ENCODE results near the gene TAF1L.

TAF1L gene

DNA sequence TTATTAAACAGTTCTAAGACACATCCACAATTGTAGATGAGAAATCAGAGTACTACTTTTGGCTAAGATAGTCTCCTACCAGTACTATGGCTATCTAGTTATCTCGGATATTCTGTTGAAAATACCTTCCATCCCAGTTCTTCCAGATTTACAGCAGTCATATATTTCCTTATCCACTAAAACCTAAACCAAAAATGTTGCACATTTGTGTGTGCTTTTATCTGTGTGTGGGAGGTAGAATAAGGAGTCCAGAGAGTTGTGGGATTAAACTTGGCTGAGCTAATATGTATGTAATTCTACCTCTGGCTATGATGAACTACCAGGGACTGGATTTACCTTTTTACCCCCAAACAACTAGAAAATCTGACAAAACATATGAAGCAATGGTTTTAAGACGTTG lies 45.0 kb downstream of the TAF1L start:
- in situ Hi-C loops (cut with HindIII; ENCODE audit: low sequenced_read_pairs) = no loop called here

DNA sequence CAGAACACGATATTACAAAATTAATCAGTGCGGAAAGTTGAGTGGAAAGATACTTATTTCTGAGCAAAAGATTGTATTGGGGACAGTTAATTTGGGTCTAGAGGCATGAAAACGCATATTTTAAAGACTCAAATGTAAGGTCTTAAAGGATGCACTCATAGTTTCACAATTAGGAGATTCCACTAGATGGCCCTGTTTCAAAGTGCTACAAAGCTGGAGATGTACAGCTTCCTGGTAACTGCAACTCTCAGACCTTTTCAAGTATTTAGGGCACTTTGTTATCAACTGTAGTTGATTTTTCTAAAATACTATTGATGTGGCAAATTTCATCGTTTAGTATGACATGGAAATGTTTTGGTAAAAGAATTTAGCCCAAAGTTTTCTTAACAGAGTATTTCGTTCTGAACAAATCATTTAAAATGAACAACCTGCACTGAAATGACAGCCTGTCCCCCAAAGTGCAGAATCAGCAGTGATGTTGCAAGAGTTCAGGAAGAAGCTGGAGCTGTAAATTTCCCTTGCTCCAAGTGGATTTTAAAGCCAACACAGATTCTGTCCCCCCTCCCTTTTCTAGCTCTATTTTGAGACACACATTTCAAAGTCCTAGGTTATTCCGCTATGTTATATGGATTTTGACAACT lies 46.3 kb downstream of the TAF1L start:
- in situ Hi-C loops (cut with HindIII; ENCODE audit: low sequenced_read_pairs) = no loop called here

DNA sequence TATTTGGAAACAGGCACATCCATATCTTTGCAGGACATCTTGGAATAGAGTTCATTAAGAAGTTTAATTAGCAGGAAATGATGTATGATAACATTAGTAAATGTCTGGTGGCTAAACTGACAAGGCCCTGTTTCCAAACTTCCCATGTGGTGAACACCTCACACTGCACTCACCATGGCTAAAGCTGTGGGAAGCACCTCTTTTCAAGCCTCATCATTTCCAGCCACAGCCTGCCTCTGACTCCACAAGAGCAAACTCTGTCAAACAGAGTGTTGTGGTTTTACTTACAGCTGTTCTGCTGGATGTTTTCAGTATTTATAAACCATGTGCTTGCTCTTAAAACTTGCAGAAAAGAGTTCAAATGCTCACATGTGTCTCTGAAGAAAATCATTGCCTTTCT lies 47.6 kb downstream of the TAF1L start:
- in situ Hi-C loops (cut with HindIII; ENCODE audit: low sequenced_read_pairs) = no loop called here

DNA sequence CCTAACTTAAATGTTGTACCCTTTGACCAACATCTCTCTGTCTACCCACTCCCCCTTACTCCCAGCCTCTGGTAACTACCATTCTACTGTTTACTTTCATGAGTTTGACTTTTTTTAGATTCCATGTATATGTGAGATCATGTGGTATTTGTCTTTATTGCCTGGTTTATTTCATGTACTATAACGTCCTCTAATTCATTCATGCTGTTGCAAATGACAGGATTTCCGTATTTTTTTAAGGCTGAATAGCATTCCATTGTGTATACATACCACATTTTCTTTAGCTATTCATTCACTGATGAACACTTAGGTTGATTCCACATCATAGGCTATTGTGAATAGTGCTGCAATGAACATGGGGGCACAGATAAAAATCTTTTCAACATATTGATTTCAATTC lies 50.7 kb downstream of the TAF1L start:
- in situ Hi-C loops (cut with HindIII; ENCODE audit: low sequenced_read_pairs) = no loop called here

DNA sequence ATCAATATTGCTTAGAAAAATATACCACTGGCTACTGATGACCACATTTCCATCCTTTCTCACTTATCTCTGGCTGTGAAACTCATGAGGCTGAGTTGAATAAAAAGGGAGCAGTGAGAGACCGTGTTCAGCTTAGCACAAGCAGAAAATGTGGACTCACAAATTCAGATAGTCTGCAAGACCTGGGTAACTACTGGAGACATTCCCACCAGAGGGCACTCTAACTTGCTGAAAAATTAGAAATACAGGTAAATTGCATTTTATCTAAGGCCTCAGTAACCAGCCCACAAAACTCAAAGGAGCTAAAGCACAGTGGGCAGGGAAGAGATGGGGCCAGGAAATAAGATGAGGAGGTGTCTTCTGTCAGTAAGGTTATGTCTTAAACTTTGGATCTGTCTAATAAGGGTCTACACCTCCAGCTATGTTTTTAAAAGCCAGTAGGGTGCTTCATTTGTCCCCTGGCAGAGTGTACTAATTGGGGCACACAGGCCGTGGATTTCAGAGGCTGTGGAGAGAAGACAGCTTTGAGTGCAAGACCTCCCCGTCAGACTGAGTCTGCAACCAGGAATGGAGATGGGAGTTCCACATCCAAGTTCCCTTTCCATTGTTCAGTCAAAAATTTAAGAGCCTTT lies 53.8 kb downstream of the TAF1L start:
- in situ Hi-C loops (cut with HindIII; ENCODE audit: low sequenced_read_pairs) = no loop called here

DNA sequence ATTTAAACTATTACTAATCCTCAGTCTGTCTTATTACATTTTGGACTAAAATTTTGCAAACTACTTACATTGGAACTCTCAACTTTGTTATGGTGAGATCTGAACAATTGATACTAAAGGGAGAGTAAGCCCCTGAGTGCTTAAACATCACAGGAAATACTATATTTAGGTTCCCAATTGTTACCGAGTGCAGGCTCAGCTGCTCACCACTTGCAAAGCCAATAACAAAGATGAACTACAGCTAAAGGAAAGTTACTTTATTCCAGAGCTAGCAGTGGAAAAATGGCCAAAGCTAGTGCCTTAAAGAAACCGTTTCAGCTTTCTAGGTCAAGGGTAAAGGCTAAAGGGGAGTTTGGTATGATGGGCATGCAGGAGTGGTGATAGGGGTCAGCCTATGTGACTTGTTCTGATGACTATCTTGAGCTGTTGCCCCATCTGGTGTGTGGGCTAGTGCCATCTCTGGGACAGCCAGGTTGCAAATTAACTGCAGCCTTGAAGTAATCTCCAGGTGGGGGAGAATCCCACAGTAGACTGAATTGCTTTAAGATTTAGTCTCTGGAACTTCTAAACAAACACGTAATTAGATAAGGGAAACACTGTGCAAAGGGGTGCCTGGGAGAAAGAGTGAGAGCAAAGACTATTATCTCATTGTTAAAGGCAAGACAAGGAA lies 54.7 kb downstream of the TAF1L start:
- in situ Hi-C loops (cut with HindIII; ENCODE audit: low sequenced_read_pairs) = no loop called here

DNA sequence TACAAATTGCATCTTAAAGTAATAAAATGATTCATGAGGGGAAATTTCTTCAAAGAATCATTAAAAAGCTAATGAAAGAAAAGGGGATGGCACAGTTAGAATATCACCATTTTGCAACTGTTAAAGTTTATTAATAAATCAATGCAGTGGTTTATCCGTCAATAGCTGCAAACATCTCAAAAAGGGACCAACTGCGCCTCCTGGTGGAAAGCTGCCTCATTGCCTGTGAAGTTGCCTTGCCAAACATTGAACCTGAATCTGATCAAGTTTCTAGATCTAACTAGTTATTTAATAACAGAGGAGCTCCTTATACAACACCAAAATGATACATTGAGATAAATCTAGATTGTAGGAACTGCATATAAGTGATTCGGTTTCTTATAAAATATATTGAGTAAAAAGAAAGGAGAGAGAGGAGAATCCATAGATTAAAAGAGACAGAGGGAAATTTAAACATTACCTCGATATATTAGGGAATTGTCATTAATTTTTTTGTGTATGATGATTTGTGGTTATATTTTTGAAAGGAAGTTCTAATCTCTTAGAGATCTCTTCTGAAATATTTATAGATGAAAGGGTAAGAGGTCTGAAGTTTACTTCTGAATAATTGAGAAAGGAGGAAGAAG lies 55.6 kb downstream of the TAF1L start:
- in situ Hi-C loops (cut with HindIII; ENCODE audit: low sequenced_read_pairs) = no loop called here
